SU-DHL-6 (cell line): ENCODE data around the gene PHACTR2.
"Not testable (repeated sequence)": the region's sequence is repeated elsewhere in the genome, so short reads cannot be mapped to it uniquely, and the experiment has no call there.

ENCODE experiments used
- H2AFZ ChIP-seq: fragments of 200-600 bp; sonication (generic); 2 replicates; pipeline ENCODE4 v1.6.1; 2014; ENCODE audit warnings: low read depth, mild to moderate bottlenecking, moderate library complexity, mixed read lengths, antibody characterized with exemption, low read length; ENCODE audit not compliant: severe bottlenecking
- H3F3A ChIP-seq: fragments of 200-600 bp; shearing (Covaris generic); 2 replicates; pipeline ENCODE4 v1.6.0; 2016; ENCODE audit warnings: antibody characterized with exemption, mild to moderate bottlenecking; ENCODE audit not compliant: insufficient read depth
- H3K27ac ChIP-seq: fragments of 200-600 bp; sonication (generic); 2 replicates; pipeline ENCODE4 v1.5.1; 2016; ENCODE audit warnings: low read depth, mild to moderate bottlenecking, low read length, moderate library complexity, mixed read lengths
- H3K27me3 ChIP-seq: fragments of 200-600 bp; sonication (generic), shearing (Covaris generic); 2 replicates; pipeline ENCODE4 v1.6.0; 2014; ENCODE audit warnings: mild to moderate bottlenecking, low read length
- H3K36me3 ChIP-seq: fragments of 200-600 bp; sonication (generic); 2 replicates; pipeline ENCODE4 v1.6.1; 2014; ENCODE audit warnings: mild to moderate bottlenecking, low read length, mixed read lengths
- H3K4me2 ChIP-seq: fragments of 300-600, 200-600 bp; shearing (Covaris generic), sonication (generic); 2 replicates; pipeline ENCODE4 v1.6.0; 2014; ENCODE audit warnings: low read length, low read depth, mild to moderate bottlenecking; ENCODE audit not compliant: poor library complexity, severe bottlenecking
- H3K4me3 ChIP-seq: fragments of 200-600 bp; sonication (generic); 2 replicates; pipeline ENCODE4 v1.5.1; 2014; ENCODE audit warnings: antibody characterized with exemption, low read length, mild to moderate bottlenecking, mixed read lengths; ENCODE audit not compliant: insufficient read depth, poor library complexity, severe bottlenecking
- H3K79me2 ChIP-seq: fragments of 200-600 bp; sonication (generic); 2 replicates; pipeline ENCODE4 v1.6.1; 2014; ENCODE audit warnings: mild to moderate bottlenecking, low read length, moderate library complexity; ENCODE audit not compliant: insufficient read depth
- H3K9ac ChIP-seq: fragments of 200-600 bp; sonication (generic); 2 replicates; pipeline ENCODE4 v1.7.0; 2014; ENCODE audit warnings: mild to moderate bottlenecking, low read length
- H3K9me2 ChIP-seq: fragments of 200-600 bp; sonication (generic); replicated peaks from 2 replicates; pipeline ENCODE4 v1.6.1; 2014; ENCODE audit warnings: low read length; ENCODE audit not compliant: insufficient read depth
- H3K9me3 ChIP-seq: fragments of 200-600 bp; sonication (generic); 2 replicates; pipeline ENCODE4 v1.6.1; 2014; ENCODE audit warnings: low read length, mixed read lengths; ENCODE audit not compliant: insufficient read depth
- H4K20me1 ChIP-seq: fragments of 200-600 bp; sonication (generic); 2 replicates; pipeline ENCODE4 v1.6.1; 2014; ENCODE audit warnings: low read depth, mild to moderate bottlenecking, antibody characterized with exemption, low read length, moderate library complexity, mixed read lengths
- EZH2phosphoT487 ChIP-seq: fragments of 200-600 bp; sonication (generic), shearing (Covaris generic); conservative IDR thresholded peaks from 2 replicates; pipeline ENCODE4 v1.6.1; 2018; ENCODE audit warnings: mild to moderate bottlenecking, antibody characterized with exemption, low read length, moderate library complexity, mixed read lengths
- TF ChIP-seq, protein P1 (sequence below): fragments of 200-600 bp; sonication (generic); IDR thresholded peaks from one replicate; pipeline ENCODE4 v1.5.1; 2017; ENCODE audit warnings: antibody characterized with exemption, mild to moderate bottlenecking, low read length, moderate library complexity; ENCODE audit not compliant: insufficient read depth, poor library complexity, severe bottlenecking

The PHACTR2 gene

DNA sequence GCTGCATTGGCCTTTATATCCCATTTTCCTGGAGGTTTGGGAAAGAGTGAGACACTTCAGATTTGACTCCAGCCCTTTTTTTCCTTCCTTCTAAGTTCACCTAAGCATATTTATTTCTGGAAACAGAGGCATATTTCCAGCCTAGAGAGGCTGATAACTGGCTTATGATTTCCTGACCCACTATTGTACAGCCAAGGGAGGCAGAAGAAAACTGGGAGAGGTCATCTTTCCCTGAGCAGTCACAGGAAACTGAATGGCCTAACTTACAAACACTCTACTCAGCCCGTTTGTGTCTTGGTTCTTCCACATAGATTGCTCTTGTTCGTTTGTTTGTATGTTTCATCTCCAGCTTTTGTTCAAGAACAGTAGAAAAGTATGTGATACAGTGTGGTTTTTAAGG is 101.2 kb downstream of the PHACTR2 start:
- H3F3A ChIP-seq, result no peaks in the 10 kb centered on the region
- H3K9ac ChIP-seq, result no peak overlapping the region
- no peaks in the 10 kb centered on the region for H3K27me3 ChIP-seq
- no peak overlapping the region for H3K4me2 ChIP-seq
- H3K27ac ChIP-seq, result no peak overlapping the region
- no peaks in the 10 kb centered on the region for H3K9me3 ChIP-seq
- H3K79me2 ChIP-seq, result no peaks in the 10 kb centered on the region
- no peaks in the 10 kb centered on the region for H4K20me1 ChIP-seq
- no peaks in the 10 kb centered on the region for H3K9me2 ChIP-seq
- H3K36me3 ChIP-seq, result no peaks in the 10 kb centered on the region
- TF ChIP-seq EZH2phosphoT487, result no peak
- TF ChIP-seq, protein P1, sequence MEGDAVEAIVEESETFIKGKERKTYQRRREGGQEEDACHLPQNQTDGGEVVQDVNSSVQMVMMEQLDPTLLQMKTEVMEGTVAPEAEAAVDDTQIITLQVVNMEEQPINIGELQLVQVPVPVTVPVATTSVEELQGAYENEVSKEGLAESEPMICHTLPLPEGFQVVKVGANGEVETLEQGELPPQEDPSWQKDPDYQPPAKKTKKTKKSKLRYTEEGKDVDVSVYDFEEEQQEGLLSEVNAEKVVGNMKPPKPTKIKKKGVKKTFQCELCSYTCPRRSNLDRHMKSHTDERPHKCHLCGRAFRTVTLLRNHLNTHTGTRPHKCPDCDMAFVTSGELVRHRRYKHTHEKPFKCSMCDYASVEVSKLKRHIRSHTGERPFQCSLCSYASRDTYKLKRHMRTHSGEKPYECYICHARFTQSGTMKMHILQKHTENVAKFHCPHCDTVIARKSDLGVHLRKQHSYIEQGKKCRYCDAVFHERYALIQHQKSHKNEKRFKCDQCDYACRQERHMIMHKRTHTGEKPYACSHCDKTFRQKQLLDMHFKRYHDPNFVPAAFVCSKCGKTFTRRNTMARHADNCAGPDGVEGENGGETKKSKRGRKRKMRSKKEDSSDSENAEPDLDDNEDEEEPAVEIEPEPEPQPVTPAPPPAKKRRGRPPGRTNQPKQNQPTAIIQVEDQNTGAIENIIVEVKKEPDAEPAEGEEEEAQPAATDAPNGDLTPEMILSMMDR, result no peak
- no peak overlapping the region for H2AFZ ChIP-seq
- H3K4me3 ChIP-seq, result no peak overlapping the region

GRCh38 chr6:143782481-143782880 is 104.7 kb downstream of the PHACTR2 start:
- H3K79me2 ChIP-seq, result no peaks in the 10 kb centered on the region

GRCh38 chr6:143783077-143783476 is 105.3 kb downstream of the PHACTR2 start:
- Histone ChIP-seq H3K4me3 (no peak overlapping the region), H3K9me2 (no peaks in the 10 kb centered on the region), H3K79me2 (no peaks in the 10 kb centered on the region), H3K27me3 (no peaks in the 10 kb centered on the region), H3K9ac (no peak overlapping the region), H3F3A (no peaks in the 10 kb centered on the region), H3K27ac (no peak overlapping the region), H4K20me1 (no peaks in the 10 kb centered on the region), H3K36me3 (no peaks in the 10 kb centered on the region), H3K9me3 (no peaks in the 10 kb centered on the region), H3K4me2 (no peak overlapping the region), H2AFZ (no peak overlapping the region)
- TF ChIP-seq EZH2phosphoT487, result no peak

More at GRCh38 chr6:143782481-143782880, 104.7 kb downstream of the PHACTR2 start:
- no peak for TF ChIP-seq EZH2phosphoT487
- TF ChIP-seq, protein P1, result no peak
- Histone ChIP-seq H4K20me1 (no peaks in the 10 kb centered on the region), H3K27me3 (no peaks in the 10 kb centered on the region), H2AFZ (no peak overlapping the region), H3K9me3 (no peaks in the 10 kb centered on the region), H3K9ac (no peak overlapping the region), H3K4me3 (no peak overlapping the region), H3K4me2 (no peak overlapping the region), H3K27ac (no peak overlapping the region), H3K36me3 (no peaks in the 10 kb centered on the region), H3F3A (no peaks in the 10 kb centered on the region), H3K9me2 (no peaks in the 10 kb centered on the region)

GRCh38 chr6:143784316-143784715 is 106.6 kb downstream of the PHACTR2 start:
- no peaks in the 10 kb centered on the region for H4K20me1 ChIP-seq
- H2AFZ ChIP-seq, result no peak overlapping the region

DNA sequence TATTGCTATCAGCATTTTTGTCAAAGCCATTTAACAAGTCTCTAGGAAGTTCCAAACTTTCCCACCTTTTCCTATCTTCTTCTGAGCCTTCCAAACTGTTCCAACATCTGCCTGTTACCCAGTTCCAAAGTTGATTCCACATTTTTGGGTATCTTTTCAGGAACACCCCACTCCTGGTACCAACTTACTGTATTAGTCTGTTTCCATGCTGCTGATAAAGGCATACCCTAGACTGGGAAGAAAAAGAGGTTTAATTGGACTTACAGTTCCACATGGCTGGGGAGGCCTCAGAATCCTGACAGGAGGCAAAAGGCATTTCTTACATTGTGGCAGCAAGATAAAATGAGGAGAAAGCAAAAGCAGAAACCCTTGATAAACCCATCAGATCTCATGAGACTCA is 108.6 kb downstream of the PHACTR2 start:
- not testable (repeated sequence) for H3K9me2 ChIP-seq, H3F3A ChIP-seq, H3K27me3 ChIP-seq, H4K20me1 ChIP-seq, H3K36me3 ChIP-seq, H3K4me3 ChIP-seq, H2AFZ ChIP-seq, H3K27ac ChIP-seq, H3K4me2 ChIP-seq, H3K79me2 ChIP-seq, H3K9ac ChIP-seq, H3K9me3 ChIP-seq

More at GRCh38 chr6:143784316-143784715, 106.6 kb downstream of the PHACTR2 start:
- no peak for TF ChIP-seq EZH2phosphoT487
- TF ChIP-seq, protein P1, result no peak
- H3K4me2 ChIP-seq, result no peak overlapping the region
- H3K9ac ChIP-seq, result no peak overlapping the region
- H3K27me3 ChIP-seq, result no peaks in the 10 kb centered on the region
- H3F3A ChIP-seq, result no peaks in the 10 kb centered on the region
- H3K36me3 ChIP-seq, result no peaks in the 10 kb centered on the region
- no peak overlapping the region for H3K27ac ChIP-seq
- no peaks in the 10 kb centered on the region for H3K79me2 ChIP-seq
- H3K9me2 ChIP-seq, result no peaks in the 10 kb centered on the region
- no peak overlapping the region for H3K4me3 ChIP-seq
- H3K9me3 ChIP-seq, result no peaks in the 10 kb centered on the region
